Large intestine (tissue), 3 donors: ENCODE data around the gene A1BG. TPM values are rescaled to one million over a fixed set of nuclear protein-coding genes. Genes with fewer than 3 reads are reported as not detected.
A peak's percentile ranks its signal among the peaks of the same experiment; 100 is the strongest.

ENCODE experiments used
- DNase-seq, 2 donors: peaks; one replicate each; pipeline versions ENCODE4 v3.0.0 to v3.0.0-alpha.2; 2013
- H3K27ac ChIP-seq: one replicate; pipeline ENCODE4 v1.5.1; 2013; ENCODE audit warnings: low read length
- H3K27me3 ChIP-seq: 2 replicates; pipeline ENCODE4 v1.6.1; 2013; ENCODE audit warnings: low read length; ENCODE audit not compliant: control insufficient read depth, insufficient read depth
- H3K36me3 ChIP-seq: 2 replicates; pipeline ENCODE4 v1.6.1; 2013; ENCODE audit warnings: low read length; ENCODE audit not compliant: control insufficient read depth, insufficient read depth
- H3K4me1 ChIP-seq: one replicate; pipeline ENCODE4 v1.6.1; 2013; ENCODE audit warnings: low read length; ENCODE audit not compliant: control insufficient read depth, insufficient read depth
- H3K4me3 ChIP-seq: one replicate; pipeline ENCODE4 v1.5.1; 2013; ENCODE audit warnings: low read length
- H3K9me3 ChIP-seq: one replicate; pipeline ENCODE4 v1.6.1; 2013; ENCODE audit warnings: mild to moderate bottlenecking, low read depth, low read length, moderate library complexity; ENCODE audit not compliant: control insufficient read depth
- WGBS: methylation state at CpG from one replicate; pipeline ENCODE4 v1.1.5; 2013; ENCODE audit warnings: low lambda C conversion rate; ENCODE audit not compliant: insufficient coverage; 5-methylcytosine and 5-hydroxymethylcytosine counted together
- polyA plus RNA-seq: library from polyadenylated mRNA; unstranded; fragments of 120-200 nt; gene quantifications from one replicate; pipeline ENCODE4 v1.2.1, GENCODE V29; 2013

The A1BG gene
- polyA plus RNA-seq, 1 donor = 1.8 TPM

DNA sequence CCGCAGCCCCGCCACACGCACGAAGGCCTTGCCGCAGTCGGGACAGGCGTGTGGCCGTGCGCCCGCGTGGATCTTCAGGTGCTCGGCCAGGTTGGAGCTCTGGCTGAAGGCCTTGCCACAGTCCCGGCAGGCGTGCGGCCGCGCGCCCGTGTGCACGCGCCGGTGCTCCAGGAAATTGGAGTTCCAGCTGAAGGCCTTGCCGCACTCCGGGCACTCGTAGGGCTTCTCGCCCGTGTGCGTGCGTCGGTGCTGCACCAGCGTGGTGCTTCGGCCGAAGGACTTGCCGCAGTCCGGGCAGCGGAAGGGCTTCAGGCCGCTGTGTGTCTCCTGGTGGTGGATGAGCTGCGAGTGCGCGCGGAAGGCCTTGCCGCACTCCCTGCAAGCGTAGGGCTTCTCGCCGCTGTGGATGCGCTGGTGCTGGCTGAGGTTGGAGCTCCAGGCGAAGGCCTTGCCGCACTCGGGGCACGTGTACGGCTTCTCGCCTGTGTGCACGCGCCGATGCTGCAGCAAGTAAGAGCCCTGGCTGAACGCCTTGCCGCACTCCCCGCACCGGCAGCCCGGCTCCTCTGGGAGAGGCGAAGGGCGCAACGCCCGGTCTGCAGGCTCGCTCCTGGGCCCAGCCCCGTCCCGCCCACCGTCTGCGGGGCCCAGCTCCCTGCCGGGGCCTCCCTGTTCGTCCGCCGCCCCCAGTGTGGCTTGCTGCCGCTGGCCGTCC is 3.6 kb upstream of the A1BG start:
- H3K36me3 ChIP-seq = no peaks in the 10 kb centered on the region
- H3K4me1 ChIP-seq = peaks cover 4% of the 10 kb centered on the region
- H3K4me3 ChIP-seq = peak overlapping the region; percentile 26
- H3K9me3 ChIP-seq = peaks cover 17% of the 10 kb centered on the region
- WGBS = no CpG with 5 or more reads among the region's 75 CpGs
- no peak for DNase-seq
- H3K27me3 ChIP-seq = peaks cover 57% of the 10 kb centered on the region
- no peak overlapping the region for H3K27ac ChIP-seq

- H3K27ac ChIP-seq = no peak overlapping the region
- peak in 1 of 2 donors; percentile 68 for DNase-seq
- H3K27me3 ChIP-seq = peaks cover 63% of the 10 kb centered on the region
- H3K4me3 ChIP-seq = peak overlapping the region; percentile 16
- H3K4me1 ChIP-seq = peaks cover 4% of the 10 kb centered on the region
- no CpG with 5 or more reads among the region's 94 CpGs for WGBS
- H3K9me3 ChIP-seq = peaks cover 20% of the 10 kb centered on the region
- no peaks in the 10 kb centered on the region for H3K36me3 ChIP-seq
Observed at GRCh38 chr19:58355908-58356765, 2.8 kb upstream of the A1BG start.

GRCh38 chr19:58355215-58355796 is 2.0 kb upstream of the A1BG start:
- WGBS = no CpG with 5 or more reads among the region's 10 CpGs
- Histone ChIP-seq H3K27ac (no peak overlapping the region), H3K9me3 (peaks cover 25% of the 10 kb centered on the region), H3K36me3 (no peaks in the 10 kb centered on the region), H3K4me1 (peaks cover 8% of the 10 kb centered on the region), H3K27me3 (peaks cover 71% of the 10 kb centered on the region), H3K4me3 (no peak overlapping the region)
- no peak for DNase-seq

DNA sequence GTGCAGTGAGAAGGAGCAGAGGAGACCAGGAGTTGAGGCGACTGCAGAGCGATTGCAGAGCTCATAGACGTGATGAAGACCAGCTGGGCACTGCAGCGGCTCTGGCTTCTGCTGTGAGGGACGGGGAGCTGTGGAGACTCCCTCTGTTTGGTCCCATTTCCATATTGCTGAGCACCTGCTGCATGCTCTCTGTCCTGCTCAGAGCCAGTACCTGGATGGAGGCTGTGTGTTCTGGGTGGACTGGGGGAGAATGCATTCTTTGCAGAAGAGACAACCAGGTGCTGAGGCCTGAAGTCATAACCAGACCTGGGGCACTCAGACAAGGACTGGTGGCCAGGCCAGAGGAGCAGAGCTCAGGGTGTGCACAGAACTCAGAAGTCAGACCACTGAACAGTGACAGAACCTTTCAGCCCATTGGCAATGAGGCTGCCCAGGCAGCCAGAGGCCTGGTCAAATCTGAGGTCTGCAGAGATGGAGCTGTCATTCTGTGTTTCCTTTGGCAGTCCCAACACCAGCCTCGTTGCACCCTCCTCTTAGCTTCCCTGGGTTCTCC is 1.3 kb upstream of the A1BG start:
- DNase-seq = no peak
- WGBS = no CpG with 5 or more reads among the region's 6 CpGs
- Histone ChIP-seq H3K9me3 (peaks cover 30% of the 10 kb centered on the region), H3K27me3 (peaks cover 79% of the 10 kb centered on the region), H3K4me3 (no peak overlapping the region), H3K36me3 (no peaks in the 10 kb centered on the region), H3K4me1 (peaks cover 14% of the 10 kb centered on the region), H3K27ac (no peak overlapping the region)

- Histone ChIP-seq H3K4me3 (no peak overlapping the region), H3K9me3 (peaks cover 30% of the 10 kb centered on the region), H3K36me3 (no peaks in the 10 kb centered on the region), H3K27me3 (peaks cover 85% of the 10 kb centered on the region), H3K27ac (no peak overlapping the region), H3K4me1 (peaks cover 14% of the 10 kb centered on the region)
- no CpG with 5 or more reads among the region's 15 CpGs for WGBS
- DNase-seq = no peak
Observed at GRCh38 chr19:58353717-58354477, 605 bp upstream of the A1BG start.

- Histone ChIP-seq H3K27me3 (peaks cover 94% of the 10 kb centered on the region), H3K27ac (no peak overlapping the region), H3K36me3 (no peaks in the 10 kb centered on the region), H3K4me3 (no peak overlapping the region), H3K4me1 (peaks cover 14% of the 10 kb centered on the region), H3K9me3 (peaks cover 32% of the 10 kb centered on the region)
- no peak for DNase-seq
- WGBS = no CpG with 5 or more reads among the region's 23 CpGs
Observed at GRCh38 chr19:58351990-58352755, 1.1 kb downstream of the A1BG start.

DNA sequence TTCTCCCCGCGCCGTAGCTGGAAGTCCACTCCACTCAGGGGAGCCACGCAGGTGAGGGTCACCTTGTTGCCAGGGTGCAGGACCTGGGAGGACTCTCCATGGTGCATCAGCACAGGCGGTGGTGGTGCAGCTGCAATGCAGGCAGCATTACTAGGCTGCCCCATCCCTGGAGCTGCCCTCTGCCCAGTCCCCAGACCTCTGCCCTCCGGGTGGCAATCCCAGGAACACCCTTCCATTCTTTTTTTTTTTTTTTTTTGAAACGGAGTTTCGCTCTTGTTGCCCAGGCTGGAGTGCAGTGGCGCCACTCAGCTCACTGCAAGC is 1.8 kb downstream of the A1BG start:
- no peaks in the 10 kb centered on the region for H3K36me3 ChIP-seq
- no CpG with 5 or more reads among the region's 9 CpGs for WGBS
- peaks cover 29% of the 10 kb centered on the region for H3K9me3 ChIP-seq
- H3K4me3 ChIP-seq = no peak overlapping the region
- peaks cover 14% of the 10 kb centered on the region for H3K4me1 ChIP-seq
- H3K27ac ChIP-seq = no peak overlapping the region
- peaks cover 94% of the 10 kb centered on the region for H3K27me3 ChIP-seq
- no peak for DNase-seq

DNA sequence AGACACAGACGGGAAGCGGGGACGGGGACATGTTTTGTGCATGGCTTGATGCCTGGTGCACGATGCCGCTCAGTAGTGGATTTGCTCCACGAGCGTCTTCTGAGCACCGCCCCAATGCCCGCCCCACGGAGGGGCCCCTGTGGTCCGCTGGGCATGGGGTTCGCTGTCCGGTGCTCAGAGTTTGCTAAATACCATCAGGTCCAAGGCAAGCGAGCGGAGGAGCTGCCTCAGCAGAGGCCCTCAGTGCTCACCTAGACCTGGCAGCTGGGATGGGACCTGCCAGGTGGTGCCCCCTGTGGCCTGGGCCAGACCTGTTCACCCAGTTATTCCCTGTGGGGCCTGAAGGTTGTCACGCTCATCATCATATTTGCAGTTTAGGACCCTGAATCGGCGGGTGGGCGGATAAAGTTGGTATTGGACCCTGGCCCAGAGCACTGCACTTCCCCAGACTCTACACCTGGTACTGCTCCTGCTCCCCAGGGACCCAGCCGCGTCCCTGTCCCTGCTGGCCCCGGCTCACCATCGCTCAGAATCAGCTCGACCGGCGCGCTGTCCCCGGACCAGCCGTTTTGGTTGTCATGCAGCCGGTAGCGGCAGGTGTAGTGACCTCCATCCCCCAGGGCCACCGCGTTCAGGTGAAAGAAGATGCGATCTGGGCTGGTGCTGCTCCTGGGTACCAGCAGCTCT is 2.3 kb downstream of the A1BG start:
- Histone ChIP-seq H3K9me3 (peaks cover 25% of the 10 kb centered on the region), H3K36me3 (no peaks in the 10 kb centered on the region), H3K27ac (no peak overlapping the region), H3K4me1 (peaks cover 12% of the 10 kb centered on the region), H3K4me3 (no peak overlapping the region), H3K27me3 (peaks cover 94% of the 10 kb centered on the region)
- WGBS = no CpG with 5 or more reads among the region's 34 CpGs
- no peak for DNase-seq
